ENCODE data around the gene HEPACAM. TPM values are rescaled to one million over a fixed set of nuclear protein-coding genes. Genes with fewer than 3 reads are reported as not detected.

The HEPACAM gene
- total RNA-seq, 4 donors from 2014 or later = 0.40 to 0.70 TPM; not detected in 2

DNA sequence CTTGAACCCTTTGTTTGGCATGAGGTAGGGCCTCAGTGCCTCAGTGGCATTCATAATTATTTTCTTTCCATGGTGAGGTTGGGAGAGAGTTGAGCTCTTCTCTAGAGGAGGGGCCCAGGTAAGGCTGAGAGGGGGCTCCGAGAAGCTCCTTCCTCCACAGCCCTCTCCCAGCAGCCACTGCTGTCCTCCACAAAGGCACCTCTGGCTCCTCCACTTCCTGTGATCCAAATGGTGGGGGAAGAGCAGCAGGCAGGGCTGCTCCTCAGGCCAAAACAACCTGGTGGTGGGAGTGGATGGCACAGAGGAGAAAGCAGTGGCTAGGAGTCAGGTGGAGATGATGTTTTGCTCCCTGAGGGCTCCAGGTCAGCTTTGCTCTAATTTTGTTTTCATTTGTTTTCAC lies 51.5 kb downstream of the HEPACAM start:
- Histone ChIP-seq H3K9me3 (no peaks in the 10 kb centered on the region), H3K36me3 (no peaks in the 10 kb centered on the region), H3K27ac (no peak overlapping the region), H3K4me3 (no peak overlapping the region), H3K27me3 (no peaks in the 10 kb centered on the region), H3K4me1 (peaks cover 9 to 10% of the 10 kb centered on the region in 2 donors)
- DNase-seq (no peak), ATAC-seq (no peak)
- intact Hi-C loops (cut with DNase I; ENCODE audit: low total_unique reads) (no loop called here), in situ Hi-C loops (cut with MboI; ENCODE audit: low sequenced_read_pairs in 4 of 4) (no loop called here)
- TF ChIP-seq POLR2A (IDR thresholded peaks at IDR 0.05) (no peak), CTCF (IDR thresholded peaks at IDR 0.05 in 4 of 5, conservative IDR thresholded peaks at IDR 0.05 in 1 of 5) (no peak)

DNA sequence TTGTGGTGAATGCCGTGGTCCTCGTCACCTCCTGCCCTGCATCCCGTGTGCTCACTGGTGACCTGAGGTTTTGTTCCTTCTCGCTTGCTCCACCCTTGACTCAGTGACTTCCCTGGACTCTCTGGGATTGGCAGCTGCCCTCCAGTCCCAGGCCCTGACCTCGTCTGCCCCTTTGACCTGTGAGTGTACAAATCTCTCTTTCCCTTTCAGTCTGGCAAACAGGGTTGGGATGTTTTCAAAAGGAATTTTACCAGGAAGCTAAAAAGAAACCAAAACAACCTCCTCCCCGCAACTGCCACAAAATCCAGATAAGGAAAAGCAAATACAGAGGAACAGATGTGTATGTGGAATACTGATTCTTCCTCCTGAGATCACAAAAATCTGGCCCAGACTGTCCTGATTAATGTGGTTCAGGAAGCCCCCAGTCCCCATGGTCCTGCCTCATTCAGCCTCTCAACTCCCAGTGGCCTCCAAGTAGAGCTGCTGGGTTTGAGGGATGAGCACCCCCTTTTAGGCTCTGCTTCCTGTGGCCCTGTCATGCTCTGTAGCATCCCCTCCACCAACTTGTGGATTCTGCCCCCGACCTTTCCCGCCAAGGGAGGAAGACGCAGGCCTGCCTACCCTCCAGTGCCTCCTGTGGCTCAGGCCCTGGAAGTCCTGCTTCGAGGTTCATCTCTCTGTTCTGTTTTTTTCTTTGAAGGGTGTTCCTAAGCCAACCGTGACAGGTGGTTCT lies 53.3 kb downstream of the HEPACAM start:
- intact Hi-C loops (cut with DNase I; ENCODE audit: low total_unique reads) = no loop called here
- TF ChIP-seq POLR2A (IDR thresholded peaks at IDR 0.05) (no peak), CTCF (IDR thresholded peaks at IDR 0.05 in 4 of 5, conservative IDR thresholded peaks at IDR 0.05 in 1 of 5) (no peak)
- H3K27ac ChIP-seq = peak overlapping the region; percentile 37 to 62 (median 52)
- ATAC-seq = peak; percentile 45 to 52
- no peak for DNase-seq
- in situ Hi-C loops (cut with MboI; ENCODE audit: low sequenced_read_pairs in 4 of 4) = no loop called here
- no peaks in the 10 kb centered on the region for H3K36me3 ChIP-seq
- H3K4me1 ChIP-seq = peaks cover 0 to 4% of the 10 kb centered on the region in 2 donors
- H3K4me3 ChIP-seq = no peak overlapping the region
- H3K27me3 ChIP-seq = peaks cover 0 to 3% (median 0%) of the 10 kb centered on the region in 3 donors
- H3K9me3 ChIP-seq = no peaks in the 10 kb centered on the region

DNA sequence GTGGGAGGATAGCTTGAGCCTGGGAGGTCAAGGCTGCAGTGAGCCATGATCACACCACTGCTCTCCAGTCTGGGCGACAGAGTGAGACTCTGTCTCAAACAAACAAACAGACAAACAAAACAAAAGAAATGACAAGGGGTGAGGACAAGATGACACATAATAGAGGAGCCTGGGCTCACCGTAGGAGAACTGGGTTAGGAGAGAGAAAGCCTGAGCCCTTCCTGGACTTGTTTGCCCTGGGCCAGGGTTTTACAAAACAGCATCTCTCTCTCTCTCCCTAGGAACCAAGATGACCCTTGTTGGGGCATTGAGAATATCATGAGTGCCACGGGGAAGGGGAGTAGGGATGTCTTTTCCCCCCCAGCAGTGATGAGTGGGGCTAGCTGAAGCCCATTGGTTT lies 54.9 kb downstream of the HEPACAM start:
- Histone ChIP-seq H3K9me3 (no peaks in the 10 kb centered on the region), H3K27me3 (peaks cover 0 to 4% (median 0%) of the 10 kb centered on the region in 3 donors), H3K36me3 (no peaks in the 10 kb centered on the region), H3K27ac (no peak overlapping the region), H3K4me1 (peaks cover 0 to 13% of the 10 kb centered on the region in 2 donors), H3K4me3 (no peak overlapping the region)
- intact Hi-C loops (cut with DNase I; ENCODE audit: low total_unique reads) = no loop called here
- TF ChIP-seq POLR2A (IDR thresholded peaks at IDR 0.05) = no peak
- DNase-seq (no peak), ATAC-seq (no peak)
- in situ Hi-C loops (cut with MboI; ENCODE audit: low sequenced_read_pairs in 4 of 4) = no loop called here

- Histone ChIP-seq H3K4me1 (peaks cover 0 to 13% of the 10 kb centered on the region in 2 donors), H3K9me3 (no peaks in the 10 kb centered on the region), H3K27ac (no peak overlapping the region), H3K27me3 (peaks cover 0 to 7% (median 0%) of the 10 kb centered on the region in 3 donors), H3K36me3 (no peaks in the 10 kb centered on the region), H3K4me3 (no peak overlapping the region)
- no peak for TF ChIP-seq CTCF (IDR thresholded peaks at IDR 0.05 in 4 of 5, conservative IDR thresholded peaks at IDR 0.05 in 1 of 5)
- TF ChIP-seq POLR2A (IDR thresholded peaks at IDR 0.05) = no peak
- DNase-seq = no peak
- no peak for ATAC-seq
- in situ Hi-C loops (cut with MboI; ENCODE audit: low sequenced_read_pairs in 4 of 4) (no loop called here), intact Hi-C loops (cut with DNase I; ENCODE audit: low total_unique reads) (no loop called here)
These were observed 55.6 kb downstream of the HEPACAM start for GRCh38 chr11:124880290-124880611.

DNA sequence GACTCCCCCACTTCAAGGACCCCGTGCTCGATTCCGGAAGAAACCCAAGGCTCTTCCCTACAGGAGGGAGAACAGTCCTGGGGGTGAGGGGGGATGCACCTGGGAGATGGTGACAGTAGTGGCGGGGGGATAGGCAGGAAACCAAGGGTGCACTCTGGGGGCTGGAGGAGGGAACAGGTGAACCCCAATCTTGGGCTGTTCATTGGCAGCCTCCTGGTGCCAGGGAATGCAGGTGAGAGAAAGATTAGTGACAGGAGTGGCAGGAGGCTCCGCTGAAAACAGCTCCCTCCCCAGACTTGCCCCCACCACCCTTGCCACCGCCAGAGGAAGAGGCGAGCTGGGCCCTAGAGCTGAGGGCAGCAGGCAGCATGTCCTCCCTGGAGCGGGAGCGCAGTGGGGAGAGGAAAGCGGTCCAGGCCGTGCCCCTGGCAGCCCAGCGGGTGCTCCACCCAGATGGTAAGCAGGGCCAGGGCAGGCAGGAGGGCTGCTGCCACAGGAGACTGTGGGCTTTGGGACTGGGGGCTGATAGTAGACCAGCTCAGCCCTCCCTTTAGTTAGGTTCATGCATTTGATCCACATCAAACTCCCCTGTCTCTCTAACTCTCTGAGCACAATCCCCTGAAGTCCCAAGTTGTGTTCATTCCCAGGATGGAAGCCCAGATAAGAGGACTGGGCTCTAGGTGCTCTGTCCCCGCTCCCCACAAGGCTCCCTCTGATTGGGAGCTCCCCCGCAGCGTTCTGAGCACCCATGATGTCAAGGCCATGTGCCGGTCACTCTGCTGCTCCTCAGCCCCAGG lies 56.2 kb downstream of the HEPACAM start:
- DNase-seq = no peak
- Histone ChIP-seq H3K9me3 (no peaks in the 10 kb centered on the region), H3K4me3 (no peak overlapping the region), H3K4me1 (peaks cover 0 to 13% of the 10 kb centered on the region in 2 donors), H3K27me3 (peaks cover 0 to 7% (median 0%) of the 10 kb centered on the region in 3 donors), H3K27ac (no peak overlapping the region), H3K36me3 (no peaks in the 10 kb centered on the region)
- in situ Hi-C loops (cut with MboI; ENCODE audit: low sequenced_read_pairs in 4 of 4) = no loop called here
- intact Hi-C loops (cut with DNase I; ENCODE audit: low total_unique reads) = loop anchor here (5.0 kb wide), 1 partner anchor 73 kb away; the partner anchor contains the start of gene CCDC15
- TF ChIP-seq POLR2A (IDR thresholded peaks at IDR 0.05) = no peak
- no peak for TF ChIP-seq CTCF (IDR thresholded peaks at IDR 0.05 in 4 of 5, conservative IDR thresholded peaks at IDR 0.05 in 1 of 5)
- no peak for ATAC-seq
